ENCODE results near the gene DAB1.

Gene DAB1

GRCh38 chr1:57255945-57256344, 167.9 kb downstream of the DAB1 start:
- H3K27ac ChIP-seq (ENCODE audit: insufficient read depth in 1 of 2, low read depth in 1 of 2, low read length in 2 of 2, poor library complexity in 1 of 2, severe bottlenecking in 2 of 2): no peak overlapping the region
- no peak for DNase-seq
- H3K4me1 ChIP-seq (ENCODE audit: control extremely low read depth in 1 of 4, control insufficient read depth in 4 of 4, insufficient read depth in 4 of 4, low read length in 3 of 4): no peaks in the 10 kb centered on the region
- peaks cover 0 to 3% (median 2%) of the 10 kb centered on the region in 5 experiments for H3K9me3 ChIP-seq (ENCODE audit: control extremely low read depth in 1 of 5, control insufficient read depth in 4 of 5, insufficient read depth in 2 of 5, low read depth in 1 of 5, low read length in 4 of 5)
- no peak overlapping the region for H3K4me3 ChIP-seq (ENCODE audit: control insufficient read depth in 1 of 7, extremely low read depth in 1 of 7, insufficient read depth in 4 of 7, low read depth in 2 of 7, low read length in 6 of 7)
- POLR2A ChIA-PET: no interaction called here
- peaks cover 0 to 3% (median 0%) of the 10 kb centered on the region in 5 experiments for H3K27me3 ChIP-seq (replicated peaks in 2 of 5; ENCODE audit: control insufficient read depth in 4 of 5, insufficient read depth in 5 of 5, low read length in 4 of 5)
- no peaks in the 10 kb centered on the region for H3K36me3 ChIP-seq (ENCODE audit: control insufficient read depth in 4 of 4, insufficient read depth in 4 of 4, low read length in 3 of 4)
- 100% methylated on average over 3 of the region's 5 CpGs for WGBS (ENCODE audit: insufficient coverage)
- CTCF ChIA-PET: no interaction called here

- peaks cover 0 to 3% (median 2%) of the 10 kb centered on the region in 5 experiments for H3K9me3 ChIP-seq (ENCODE audit: control extremely low read depth in 1 of 5, control insufficient read depth in 4 of 5, insufficient read depth in 2 of 5, low read depth in 1 of 5, low read length in 4 of 5)
- WGBS (ENCODE audit: insufficient coverage): 60% methylated on average over 1 of the region's 2 CpGs
- H3K27ac ChIP-seq (ENCODE audit: insufficient read depth in 1 of 2, low read depth in 1 of 2, low read length in 2 of 2, poor library complexity in 1 of 2, severe bottlenecking in 2 of 2): no peak overlapping the region
- no peaks in the 10 kb centered on the region for H3K36me3 ChIP-seq (ENCODE audit: control insufficient read depth in 4 of 4, insufficient read depth in 4 of 4, low read length in 3 of 4)
- CTCF ChIA-PET: no interaction called here
- H3K4me1 ChIP-seq (ENCODE audit: control extremely low read depth in 1 of 4, control insufficient read depth in 4 of 4, insufficient read depth in 4 of 4, low read length in 3 of 4): no peaks in the 10 kb centered on the region
- POLR2A ChIA-PET: no interaction called here
- H3K27me3 ChIP-seq (replicated peaks in 2 of 5; ENCODE audit: control insufficient read depth in 4 of 5, insufficient read depth in 5 of 5, low read length in 4 of 5): peaks cover 0 to 3% (median 0%) of the 10 kb centered on the region in 5 experiments
- no peak for DNase-seq
- H3K4me3 ChIP-seq (ENCODE audit: control insufficient read depth in 1 of 7, extremely low read depth in 1 of 7, insufficient read depth in 4 of 7, low read depth in 2 of 7, low read length in 6 of 7): no peak overlapping the region
Observed at GRCh38 chr1:57254022-57254421, 169.8 kb downstream of the DAB1 start.

- no peaks in the 10 kb centered on the region for H3K4me1 ChIP-seq (ENCODE audit: control extremely low read depth in 1 of 4, control insufficient read depth in 4 of 4, insufficient read depth in 4 of 4, low read length in 3 of 4)
- H3K36me3 ChIP-seq (ENCODE audit: control insufficient read depth in 4 of 4, insufficient read depth in 4 of 4, low read length in 3 of 4): no peaks in the 10 kb centered on the region
- peaks cover 0 to 3% (median 2%) of the 10 kb centered on the region in 5 experiments for H3K9me3 ChIP-seq (ENCODE audit: control extremely low read depth in 1 of 5, control insufficient read depth in 4 of 5, insufficient read depth in 2 of 5, low read depth in 1 of 5, low read length in 4 of 5)
- 86% methylated on average over 9 of the region's 10 CpGs for WGBS (ENCODE audit: insufficient coverage)
- DNase-seq: no peak
- CTCF ChIA-PET: no interaction called here
- H3K27me3 ChIP-seq (replicated peaks in 2 of 5; ENCODE audit: control insufficient read depth in 4 of 5, insufficient read depth in 5 of 5, low read length in 4 of 5): peaks cover 0 to 3% (median 0%) of the 10 kb centered on the region in 5 experiments
- no peak overlapping the region for H3K4me3 ChIP-seq (ENCODE audit: control insufficient read depth in 1 of 7, extremely low read depth in 1 of 7, insufficient read depth in 4 of 7, low read depth in 2 of 7, low read length in 6 of 7)
- no peak overlapping the region for H3K27ac ChIP-seq (ENCODE audit: insufficient read depth in 1 of 2, low read depth in 1 of 2, low read length in 2 of 2, poor library complexity in 1 of 2, severe bottlenecking in 2 of 2)
- POLR2A ChIA-PET: no interaction called here
Observed at GRCh38 chr1:57252597-57253294, 171.1 kb downstream of the DAB1 start.

- ChIA-PET POLR2A (no interaction called here), CTCF (no interaction called here)
- DNase-seq: no peak
- Histone ChIP-seq H3K36me3 (ENCODE audit: control insufficient read depth in 4 of 4, insufficient read depth in 4 of 4, low read length in 3 of 4) (no peaks in the 10 kb centered on the region), H3K4me3 (ENCODE audit: control insufficient read depth in 1 of 7, extremely low read depth in 1 of 7, insufficient read depth in 4 of 7, low read depth in 2 of 7, low read length in 6 of 7) (no peak overlapping the region), H3K27me3 (replicated peaks in 2 of 5; ENCODE audit: control insufficient read depth in 4 of 5, insufficient read depth in 5 of 5, low read length in 4 of 5) (peaks cover 0 to 2% (median 0%) of the 10 kb centered on the region in 5 experiments), H3K27ac (ENCODE audit: insufficient read depth in 1 of 2, low read depth in 1 of 2, low read length in 2 of 2, poor library complexity in 1 of 2, severe bottlenecking in 2 of 2) (no peak overlapping the region), H3K4me1 (ENCODE audit: control extremely low read depth in 1 of 4, control insufficient read depth in 4 of 4, insufficient read depth in 4 of 4, low read length in 3 of 4) (no peaks in the 10 kb centered on the region), H3K9me3 (ENCODE audit: control extremely low read depth in 1 of 5, control insufficient read depth in 4 of 5, insufficient read depth in 2 of 5, low read depth in 1 of 5, low read length in 4 of 5) (peaks cover 0 to 4% (median 0%) of the 10 kb centered on the region in 5 experiments)
- WGBS (ENCODE audit: insufficient coverage): no CpG with 5 or more reads among the region's 3 CpGs
Observed at GRCh38 chr1:57250021-57250420, 173.8 kb downstream of the DAB1 start.

GRCh38 chr1:57249511-57249910, 174.3 kb downstream of the DAB1 start:
- Histone ChIP-seq H3K4me3 (ENCODE audit: control insufficient read depth in 1 of 7, extremely low read depth in 1 of 7, insufficient read depth in 4 of 7, low read depth in 2 of 7, low read length in 6 of 7) (no peak overlapping the region), H3K4me1 (ENCODE audit: control extremely low read depth in 1 of 4, control insufficient read depth in 4 of 4, insufficient read depth in 4 of 4, low read length in 3 of 4) (no peaks in the 10 kb centered on the region), H3K27me3 (replicated peaks in 2 of 5; ENCODE audit: control insufficient read depth in 4 of 5, insufficient read depth in 5 of 5, low read length in 4 of 5) (peaks cover 0 to 2% (median 0%) of the 10 kb centered on the region in 5 experiments), H3K9me3 (ENCODE audit: control extremely low read depth in 1 of 5, control insufficient read depth in 4 of 5, insufficient read depth in 2 of 5, low read depth in 1 of 5, low read length in 4 of 5) (peaks cover 0 to 4% (median 0%) of the 10 kb centered on the region in 5 experiments), H3K27ac (ENCODE audit: insufficient read depth in 1 of 2, low read depth in 1 of 2, low read length in 2 of 2, poor library complexity in 1 of 2, severe bottlenecking in 2 of 2) (no peak overlapping the region), H3K36me3 (ENCODE audit: control insufficient read depth in 4 of 4, insufficient read depth in 4 of 4, low read length in 3 of 4) (no peaks in the 10 kb centered on the region)
- WGBS (ENCODE audit: insufficient coverage): 42% methylated on average over 2 of the region's 2 CpGs
- CTCF ChIA-PET: no interaction called here
- DNase-seq: no peak
- POLR2A ChIA-PET: no interaction called here

- Histone ChIP-seq H3K27ac (ENCODE audit: insufficient read depth in 1 of 2, low read depth in 1 of 2, low read length in 2 of 2, poor library complexity in 1 of 2, severe bottlenecking in 2 of 2) (no peak overlapping the region), H3K36me3 (ENCODE audit: control insufficient read depth in 4 of 4, insufficient read depth in 4 of 4, low read length in 3 of 4) (no peaks in the 10 kb centered on the region), H3K27me3 (replicated peaks in 2 of 5; ENCODE audit: control insufficient read depth in 4 of 5, insufficient read depth in 5 of 5, low read length in 4 of 5) (peaks cover 0 to 2% (median 0%) of the 10 kb centered on the region in 5 experiments), H3K4me1 (ENCODE audit: control extremely low read depth in 1 of 4, control insufficient read depth in 4 of 4, insufficient read depth in 4 of 4, low read length in 3 of 4) (no peaks in the 10 kb centered on the region), H3K4me3 (ENCODE audit: control insufficient read depth in 1 of 7, extremely low read depth in 1 of 7, insufficient read depth in 4 of 7, low read depth in 2 of 7, low read length in 6 of 7) (no peak overlapping the region), H3K9me3 (ENCODE audit: control extremely low read depth in 1 of 5, control insufficient read depth in 4 of 5, insufficient read depth in 2 of 5, low read depth in 1 of 5, low read length in 4 of 5) (peaks cover 0 to 4% (median 0%) of the 10 kb centered on the region in 5 experiments)
- 96% methylated on average over 2 of the region's 3 CpGs for WGBS (ENCODE audit: insufficient coverage)
- ChIA-PET POLR2A (no interaction called here), CTCF (no interaction called here)
- DNase-seq: no peak
Observed at GRCh38 chr1:57248830-57249229, 175.0 kb downstream of the DAB1 start.

DNA sequence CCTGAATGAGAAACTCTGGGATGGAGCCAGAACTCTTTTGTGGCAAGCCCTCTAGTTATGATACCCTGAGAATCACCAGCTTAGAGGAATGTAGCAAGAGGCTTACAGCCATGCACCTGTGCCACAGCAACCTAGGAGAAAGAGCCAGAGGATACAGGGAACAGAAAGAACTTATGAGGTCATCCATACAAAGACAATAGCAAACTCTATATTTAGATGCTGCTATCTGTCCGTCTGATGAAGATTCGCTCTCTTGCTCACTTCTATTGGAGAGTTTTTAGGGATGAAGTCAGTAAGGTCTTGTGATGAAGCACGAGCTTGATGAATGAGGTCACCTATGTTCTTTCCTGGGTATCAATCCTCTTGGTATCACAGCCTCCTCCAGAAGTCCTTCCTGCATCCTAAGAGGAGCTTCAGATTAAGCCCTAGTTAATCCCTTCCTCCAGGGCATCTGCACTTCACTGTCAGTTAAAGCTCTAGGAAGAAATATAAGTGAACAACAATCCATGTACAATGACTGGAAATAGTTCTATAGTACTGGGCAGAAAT, 185.6 kb downstream of the DAB1 start:
- ChIA-PET CTCF (interaction anchor here (1.2 kb wide), 1 partner anchor 59 kb away, joined by 3 read pairs; no protein-coding TSS in a partner anchor), POLR2A (no interaction called here)
- peaks cover 0 to 10% (median 4%) of the 10 kb centered on the region in 4 experiments for H3K4me1 ChIP-seq (ENCODE audit: control extremely low read depth in 1 of 4, control insufficient read depth in 4 of 4, insufficient read depth in 4 of 4, low read length in 3 of 4)
- no peaks in the 10 kb centered on the region for H3K27me3 ChIP-seq (replicated peaks in 2 of 5; ENCODE audit: control insufficient read depth in 4 of 5, insufficient read depth in 5 of 5, low read length in 4 of 5)
- no CpG with 5 or more reads among the region's 3 CpGs for WGBS (ENCODE audit: insufficient coverage)
- H3K36me3 ChIP-seq (ENCODE audit: control insufficient read depth in 4 of 4, insufficient read depth in 4 of 4, low read length in 3 of 4): no peaks in the 10 kb centered on the region
- no peaks in the 10 kb centered on the region for H3K9me3 ChIP-seq (ENCODE audit: control extremely low read depth in 1 of 5, control insufficient read depth in 4 of 5, insufficient read depth in 2 of 5, low read depth in 1 of 5, low read length in 4 of 5)
- no peak for DNase-seq
- no peak overlapping the region for H3K4me3 ChIP-seq (ENCODE audit: control insufficient read depth in 1 of 7, extremely low read depth in 1 of 7, insufficient read depth in 4 of 7, low read depth in 2 of 7, low read length in 6 of 7)
- H3K27ac ChIP-seq (ENCODE audit: insufficient read depth in 1 of 2, low read depth in 1 of 2, low read length in 2 of 2, poor library complexity in 1 of 2, severe bottlenecking in 2 of 2): no peak overlapping the region
